Umbilical cord (tissue), 2 donors: Measurements from ENCODE around the gene ATXN7L1. TPM values are rescaled to one million over a fixed set of nuclear protein-coding genes. Genes with fewer than 3 reads are reported as not detected.
"Not testable (repeated sequence)": the region's sequence is repeated elsewhere in the genome, so short reads cannot be mapped to it uniquely, and the experiment has no call there.

ENCODE experiments used
- DNase-seq: peaks from one replicate; pipeline ENCODE4 v3.0.0-alpha.2; 2015; ENCODE audit warnings: low spot score
- total RNA-seq: library from RNA; depleted of rRNA; stranded (reverse); fragments of >200 nt; gene quantifications from one replicate; pipeline ENCODE4 v1.2.3, GENCODE V29; 2014; ENCODE audit warnings: low replicate concordance; ENCODE audit not compliant: insufficient read depth

Gene ATXN7L1
- total RNA-seq, 1 donor from 2014 or later = 4.8 TPM

GRCh38 chr7:105890290-105890997 lies 14.0 kb upstream of the ATXN7L1 start:
- DNase-seq = no peak

GRCh38 chr7:105887569-105888189 lies 11.3 kb upstream of the ATXN7L1 start:
- no peak for DNase-seq

- DNase-seq = no peak
Measured at GRCh38 chr7:105886776-105887175, 10.4 kb upstream of the ATXN7L1 start.

GRCh38 chr7:105885387-105886111 lies 9.2 kb upstream of the ATXN7L1 start:
- peak; percentile 7 for DNase-seq

GRCh38 chr7:105883179-105883578 lies 6.8 kb upstream of the ATXN7L1 start:
- not testable (repeated sequence) for DNase-seq

GRCh38 chr7:105881439-105881838 lies 5.0 kb upstream of the ATXN7L1 start:
- DNase-seq = no peak

- DNase-seq = no peak
Measured at GRCh38 chr7:105880571-105881330, 4.4 kb upstream of the ATXN7L1 start.

GRCh38 chr7:105879782-105880181 lies 3.4 kb upstream of the ATXN7L1 start:
- no peak for DNase-seq

- no peak for DNase-seq
Measured at GRCh38 chr7:105878746-105879605, 2.6 kb upstream of the ATXN7L1 start.

GRCh38 chr7:105877736-105878135 lies 1.3 kb upstream of the ATXN7L1 start:
- DNase-seq = no peak

GRCh38 chr7:105876964-105877601 lies 684 bp upstream of the ATXN7L1 start:
- DNase-seq = peak; percentile 42

- DNase-seq = no peak
Measured at GRCh38 chr7:105875505-105875904, 894 bp downstream of the ATXN7L1 start.

- DNase-seq = no peak
Measured at GRCh38 chr7:105874055-105874454, 2.3 kb downstream of the ATXN7L1 start.

GRCh38 chr7:105872491-105872890 lies 3.9 kb downstream of the ATXN7L1 start:
- DNase-seq = no peak

- no peak for DNase-seq
Measured at GRCh38 chr7:105871142-105871541, 5.3 kb downstream of the ATXN7L1 start.

GRCh38 chr7:105866102-105866801 lies 10.1 kb downstream of the ATXN7L1 start:
- no peak for DNase-seq

GRCh38 chr7:105863876-105864275 lies 12.5 kb downstream of the ATXN7L1 start:
- no peak for DNase-seq

- DNase-seq = no peak
Measured at GRCh38 chr7:105862770-105863169, 13.6 kb downstream of the ATXN7L1 start.

GRCh38 chr7:105862276-105862675 lies 14.1 kb downstream of the ATXN7L1 start:
- no peak for DNase-seq

- no peak for DNase-seq
Measured at GRCh38 chr7:105861224-105861623, 15.2 kb downstream of the ATXN7L1 start.
